ENCODE measurements around the gene TNFAIP2.

DNA sequence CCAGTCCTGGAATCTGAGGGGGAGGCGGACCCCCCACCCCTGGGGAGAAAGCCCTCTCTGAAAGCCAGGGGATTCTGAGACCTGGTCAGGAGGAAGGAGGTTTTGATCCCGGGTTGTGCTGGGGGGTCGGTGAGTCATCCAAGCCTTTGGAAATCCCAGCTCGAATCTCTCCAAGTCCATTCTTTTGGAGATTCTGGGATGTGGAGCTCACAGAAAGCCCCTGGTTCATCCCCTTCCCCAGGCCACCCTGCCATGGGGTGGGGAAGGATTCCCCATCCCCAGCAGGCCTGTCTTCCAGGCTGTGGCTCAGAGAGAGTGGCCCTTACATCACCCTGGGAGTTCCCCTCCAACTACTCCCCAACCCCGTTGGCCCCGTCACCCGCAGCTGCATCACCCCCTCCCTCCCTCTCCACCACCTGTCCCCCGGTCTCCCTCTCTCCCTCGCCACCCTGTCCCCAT is 14.5 kb upstream of the TNFAIP2 start:
- TF ChIP-seq EZH2 (IDR thresholded peaks at IDR 0.05; ENCODE audit: borderline replicate concordance, low read length), result no peak
- TF ChIP-seq, protein P1, sequence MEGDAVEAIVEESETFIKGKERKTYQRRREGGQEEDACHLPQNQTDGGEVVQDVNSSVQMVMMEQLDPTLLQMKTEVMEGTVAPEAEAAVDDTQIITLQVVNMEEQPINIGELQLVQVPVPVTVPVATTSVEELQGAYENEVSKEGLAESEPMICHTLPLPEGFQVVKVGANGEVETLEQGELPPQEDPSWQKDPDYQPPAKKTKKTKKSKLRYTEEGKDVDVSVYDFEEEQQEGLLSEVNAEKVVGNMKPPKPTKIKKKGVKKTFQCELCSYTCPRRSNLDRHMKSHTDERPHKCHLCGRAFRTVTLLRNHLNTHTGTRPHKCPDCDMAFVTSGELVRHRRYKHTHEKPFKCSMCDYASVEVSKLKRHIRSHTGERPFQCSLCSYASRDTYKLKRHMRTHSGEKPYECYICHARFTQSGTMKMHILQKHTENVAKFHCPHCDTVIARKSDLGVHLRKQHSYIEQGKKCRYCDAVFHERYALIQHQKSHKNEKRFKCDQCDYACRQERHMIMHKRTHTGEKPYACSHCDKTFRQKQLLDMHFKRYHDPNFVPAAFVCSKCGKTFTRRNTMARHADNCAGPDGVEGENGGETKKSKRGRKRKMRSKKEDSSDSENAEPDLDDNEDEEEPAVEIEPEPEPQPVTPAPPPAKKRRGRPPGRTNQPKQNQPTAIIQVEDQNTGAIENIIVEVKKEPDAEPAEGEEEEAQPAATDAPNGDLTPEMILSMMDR (conservative IDR thresholded peaks at IDR 0.05 in 1 of 2, IDR thresholded peaks at IDR 0.05 in 1 of 2; ENCODE audit: extremely low read depth in 1 of 2, insufficient read depth in 1 of 2, low read depth in 1 of 2, low read length in 2 of 2), result no peak
